Measurements from ENCODE around the gene F5. TPM values are rescaled to one million over a fixed set of nuclear protein-coding genes. Genes with fewer than 3 reads are reported as not detected.

F5 gene
- total RNA-seq, 1 donor from 2014 or later = 51.3 TPM

GRCh38 chr1:169497317-169497716 lies 89.0 kb downstream of the F5 start:
- Mint-ChIP-seq H3K27me3 (no peaks in the 10 kb centered on the region), H3K4me3 (no peak overlapping the region)

DNA sequence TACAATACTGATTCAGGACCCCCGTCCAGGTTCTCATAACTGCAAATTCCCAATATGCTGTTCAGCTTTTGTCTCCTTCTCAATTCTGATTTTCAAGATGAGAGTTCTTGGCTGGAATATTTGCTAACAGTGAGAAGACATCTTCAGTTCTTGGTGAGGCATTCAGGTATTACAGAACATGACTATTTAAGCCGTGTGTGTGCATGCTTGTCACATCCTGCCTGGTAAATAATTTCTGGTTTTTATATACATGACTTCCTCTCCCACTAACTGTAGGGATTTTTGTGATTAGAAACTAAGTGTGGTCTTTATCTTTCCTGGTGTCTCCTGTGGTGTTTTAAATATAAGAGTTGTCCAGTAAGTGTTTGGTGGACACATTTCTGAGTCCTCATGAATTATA lies 90.4 kb downstream of the F5 start:
- DNase-seq = no peak
- H3K27ac Mint-ChIP-seq = no peak overlapping the region
- peaks cover 18% of the 10 kb centered on the region for H3K36me3 Mint-ChIP-seq (ENCODE audit: low read depth)
- no peaks in the 10 kb centered on the region for H3K27me3 Mint-ChIP-seq
- peaks cover 11% of the 10 kb centered on the region for H3K9me3 Mint-ChIP-seq
- H3K4me1 Mint-ChIP-seq = peaks cover 23% of the 10 kb centered on the region
- intact Hi-C loops (cut with micrococcal nuclease) = no loop called here
- no peak overlapping the region for H3K4me3 Mint-ChIP-seq

More at GRCh38 chr1:169497317-169497716, 89.0 kb downstream of the F5 start:
- peaks cover 21% of the 10 kb centered on the region for H3K36me3 Mint-ChIP-seq (ENCODE audit: low read depth)
- peaks cover 15% of the 10 kb centered on the region for H3K4me1 Mint-ChIP-seq
- H3K9me3 Mint-ChIP-seq = peaks cover 11% of the 10 kb centered on the region
- H3K27ac Mint-ChIP-seq = no peak overlapping the region
- no peak for DNase-seq
- intact Hi-C loops (cut with micrococcal nuclease) = no loop called here

DNA sequence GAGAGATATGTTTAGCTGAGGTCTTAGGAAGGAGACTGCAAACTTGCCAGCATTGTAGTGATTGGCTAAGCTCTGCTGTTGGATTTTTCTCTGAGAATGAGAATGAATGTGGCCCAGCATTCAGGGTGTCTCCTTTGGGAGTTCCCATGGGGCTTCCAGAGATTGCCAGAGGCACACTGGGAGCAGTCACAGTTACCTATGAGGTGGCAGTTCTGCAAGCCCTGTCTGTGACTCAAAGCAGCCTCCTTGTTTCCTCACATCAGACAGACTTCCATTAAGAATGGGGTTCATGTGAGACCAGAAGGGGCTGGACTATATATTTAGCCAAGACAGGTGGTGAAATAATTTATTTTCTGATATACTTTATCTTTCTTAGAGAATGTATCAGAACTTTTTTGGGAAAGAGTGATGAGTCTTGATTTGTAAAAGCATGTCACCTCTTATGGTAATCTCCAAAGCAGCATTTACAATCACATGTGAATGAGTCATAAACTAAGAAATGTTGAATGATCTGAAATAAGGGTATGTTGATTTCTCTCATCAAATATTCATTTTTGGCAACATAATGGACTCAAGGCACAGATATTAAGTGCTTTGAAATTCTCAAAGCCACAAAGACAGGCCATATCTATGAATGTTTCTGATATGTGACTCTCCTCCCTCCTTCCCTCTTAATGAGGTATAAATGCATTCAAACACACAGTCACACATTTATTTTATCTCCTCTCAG lies 91.1 kb downstream of the F5 start:
- no peak overlapping the region for H3K4me3 Mint-ChIP-seq

GRCh38 chr1:169494343-169494742 lies 91.9 kb downstream of the F5 start:
- no peak for DNase-seq
- no peak overlapping the region for H3K27ac Mint-ChIP-seq
- H3K4me3 Mint-ChIP-seq = no peak overlapping the region
- H3K9me3 Mint-ChIP-seq = peaks cover 11% of the 10 kb centered on the region
- peaks cover 22% of the 10 kb centered on the region for H3K4me1 Mint-ChIP-seq
- intact Hi-C loops (cut with micrococcal nuclease) = no loop called here
- H3K36me3 Mint-ChIP-seq (ENCODE audit: low read depth) = peaks cover 13% of the 10 kb centered on the region
- no peaks in the 10 kb centered on the region for H3K27me3 Mint-ChIP-seq

More for the DNA sequence above, 91.1 kb downstream of the F5 start:
- DNase-seq = no peak
- peaks cover 11% of the 10 kb centered on the region for H3K9me3 Mint-ChIP-seq
- H3K27ac Mint-ChIP-seq = no peak overlapping the region
- peaks cover 16% of the 10 kb centered on the region for H3K36me3 Mint-ChIP-seq (ENCODE audit: low read depth)
- no peaks in the 10 kb centered on the region for H3K27me3 Mint-ChIP-seq
- peaks cover 23% of the 10 kb centered on the region for H3K4me1 Mint-ChIP-seq
- intact Hi-C loops (cut with micrococcal nuclease) = no loop called here

- peaks cover 6% of the 10 kb centered on the region for H3K36me3 Mint-ChIP-seq (ENCODE audit: low read depth)
- no peak for DNase-seq
- peaks cover 6% of the 10 kb centered on the region for H3K9me3 Mint-ChIP-seq
- intact Hi-C loops (cut with micrococcal nuclease) = loop anchor here (2.0 kb wide), 1 partner anchor 18 kb away; no protein-coding TSS in a partner anchor
- H3K4me1 Mint-ChIP-seq = peaks cover 23% of the 10 kb centered on the region
- H3K27ac Mint-ChIP-seq = no peak overlapping the region
- no peak overlapping the region for H3K4me3 Mint-ChIP-seq
- no peaks in the 10 kb centered on the region for H3K27me3 Mint-ChIP-seq
Observed at GRCh38 chr1:169493251-169493650, 93.0 kb downstream of the F5 start.

DNA sequence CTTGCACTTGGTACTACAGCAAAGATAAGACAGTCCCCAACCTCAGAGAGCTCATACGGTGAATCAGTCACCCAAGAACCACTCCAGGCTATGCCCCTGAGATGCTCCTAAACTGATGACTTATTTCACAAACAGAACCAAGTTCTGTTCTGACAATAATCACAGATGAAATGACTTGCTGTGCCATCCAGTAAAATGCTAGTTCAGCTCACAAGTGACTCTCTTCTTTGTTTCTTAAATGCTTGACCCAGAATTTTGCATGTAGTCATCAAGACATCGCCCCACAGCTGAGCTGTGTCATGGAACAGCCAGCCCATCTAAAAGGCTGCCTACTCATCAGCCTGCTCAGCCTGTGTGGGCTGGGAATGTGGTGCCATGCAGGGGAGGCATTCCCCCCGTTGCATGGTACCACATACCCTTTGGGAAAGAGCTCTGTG lies 94.4 kb downstream of the F5 start:
- no peak overlapping the region for H3K4me3 Mint-ChIP-seq
- H3K4me1 Mint-ChIP-seq = peaks cover 27% of the 10 kb centered on the region
- intact Hi-C loops (cut with micrococcal nuclease) = loop anchor here (2.0 kb wide), 1 partner anchor 19 kb away; no protein-coding TSS in a partner anchor
- DNase-seq = peak; percentile 57
- H3K36me3 Mint-ChIP-seq (ENCODE audit: low read depth) = peaks cover 2% of the 10 kb centered on the region
- no peaks in the 10 kb centered on the region for H3K27me3 Mint-ChIP-seq
- peak overlapping the region; percentile 39 for H3K27ac Mint-ChIP-seq
- H3K9me3 Mint-ChIP-seq = no peaks in the 10 kb centered on the region

GRCh38 chr1:169488157-169488556 lies 98.1 kb downstream of the F5 start:
- Mint-ChIP-seq H3K27ac (no peak overlapping the region), H3K36me3 (ENCODE audit: low read depth) (peaks cover 3% of the 10 kb centered on the region), H3K9me3 (no peaks in the 10 kb centered on the region), H3K27me3 (no peaks in the 10 kb centered on the region), H3K4me3 (no peak overlapping the region), H3K4me1 (peaks cover 46% of the 10 kb centered on the region)
- intact Hi-C loops (cut with micrococcal nuclease) = loop anchor here (5.0 to 10.0 kb wide), 2 partner anchors 587 to 1261 kb away; partner anchors contain the start of genes KIFAP3 and SFT2D2
- DNase-seq = no peak

DNA sequence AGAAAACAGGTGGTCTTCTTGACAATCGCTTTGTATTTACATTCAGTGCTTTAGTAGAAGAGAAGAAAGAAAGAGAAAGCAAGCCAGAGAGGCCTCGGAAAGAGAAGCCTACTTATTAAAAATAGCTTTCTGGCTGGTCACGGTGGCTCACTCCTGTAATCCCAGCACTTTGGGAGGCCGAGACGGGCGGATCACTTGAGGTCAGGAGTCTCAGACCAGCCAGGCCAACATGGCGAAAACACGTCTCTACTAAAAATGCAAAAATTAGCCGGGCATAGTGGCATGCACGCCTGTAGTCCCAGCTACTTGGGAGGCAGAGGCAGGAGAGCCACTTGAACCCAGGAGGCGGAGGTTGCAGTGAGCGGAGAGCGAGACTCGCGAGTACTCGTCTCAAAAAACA lies 98.7 kb downstream of the F5 start:
- Mint-ChIP-seq H3K27ac (no peak overlapping the region), H3K27me3 (no peaks in the 10 kb centered on the region), H3K4me3 (no peak overlapping the region), H3K36me3 (ENCODE audit: low read depth) (peaks cover 4% of the 10 kb centered on the region), H3K4me1 (peaks cover 50% of the 10 kb centered on the region), H3K9me3 (no peaks in the 10 kb centered on the region)
- DNase-seq = no peak
- intact Hi-C loops (cut with micrococcal nuclease) = loop anchor here (5.0 to 10.0 kb wide), 2 partner anchors 587 to 1260 kb away; partner anchors contain the start of genes KIFAP3 and SFT2D2

- Mint-ChIP-seq H3K9me3 (no peaks in the 10 kb centered on the region), H3K27ac (no peak overlapping the region), H3K4me1 (peaks cover 47% of the 10 kb centered on the region), H3K4me3 (peak overlapping the region; percentile 98), H3K36me3 (ENCODE audit: low read depth) (peaks cover 4% of the 10 kb centered on the region), H3K27me3 (no peaks in the 10 kb centered on the region)
- intact Hi-C loops (cut with micrococcal nuclease) = loop anchor here (5.0 to 10.0 kb wide), 2 partner anchors 588 to 1260 kb away; partner anchors contain the start of genes KIFAP3 and SFT2D2
- no peak for DNase-seq
Observed at GRCh38 chr1:169487133-169487532, 99.1 kb downstream of the F5 start.

- Mint-ChIP-seq H3K4me1 (peaks cover 41% of the 10 kb centered on the region), H3K36me3 (ENCODE audit: low read depth) (peaks cover 6% of the 10 kb centered on the region), H3K4me3 (peak overlapping the region; percentile 98), H3K27ac (peak overlapping the region; percentile 93), H3K9me3 (no peaks in the 10 kb centered on the region), H3K27me3 (no peaks in the 10 kb centered on the region)
- DNase-seq = peak; percentile 60
- intact Hi-C loops (cut with micrococcal nuclease) = loop anchor here (1.0 to 10.0 kb wide), 3 partner anchors 119 to 1259 kb away; partner anchors contain the start of genes KIFAP3, NME7 and SFT2D2
Observed at GRCh38 chr1:169486281-169487051, 99.8 kb downstream of the F5 start.

- H3K9me3 Mint-ChIP-seq = no peaks in the 10 kb centered on the region
- peak; percentile 98 for DNase-seq
- H3K36me3 Mint-ChIP-seq (ENCODE audit: low read depth) = peaks cover 8% of the 10 kb centered on the region
- peak within 1 kb of the TSS; percentile 98 for H3K4me3 Mint-ChIP-seq
- peaks cover 47% of the 10 kb centered on the region for H3K4me1 Mint-ChIP-seq
- no peaks in the 10 kb centered on the region for H3K27me3 Mint-ChIP-seq
- peak within 1 kb of the TSS; percentile 94 for H3K27ac Mint-ChIP-seq
- intact Hi-C loops (cut with micrococcal nuclease) = loop anchor here (1.0 to 10.0 kb wide), 7 partner anchors 25 to 1258 kb away; partner anchors contain the start of genes KIFAP3, NME7, SELL and SFT2D2
Observed at GRCh38 chr1:169485431-169486280, 100.6 kb downstream of the F5 start, which contains the start of gene SLC19A2. Gene SLC19A2 (minus strand): TSS chr1:169485944. CDS start chr1:169485766, 178 bp downstream.

- H3K36me3 Mint-ChIP-seq (ENCODE audit: low read depth) = peaks cover 8% of the 10 kb centered on the region
- H3K27ac Mint-ChIP-seq = peak overlapping the region; percentile 94
- no peaks in the 10 kb centered on the region for H3K9me3 Mint-ChIP-seq
- intact Hi-C loops (cut with micrococcal nuclease) = loop anchor here (2.0 to 10.0 kb wide), 6 partner anchors 24 to 1258 kb away; partner anchors contain the start of genes KIFAP3, SELL and SFT2D2
- peak overlapping the region; percentile 98 for H3K4me3 Mint-ChIP-seq
- no peaks in the 10 kb centered on the region for H3K27me3 Mint-ChIP-seq
- peaks cover 50% of the 10 kb centered on the region for H3K4me1 Mint-ChIP-seq
- DNase-seq = no peak
Observed at GRCh38 chr1:169484683-169485430, 101.4 kb downstream of the F5 start.

All from activated CD4-positive, alpha-beta T cell treated with anti-CD3 and anti-CD28 coated beads, Interleukin-2, amount 10 ng/mL, durations not matched to agents 24 days and 14 days (primary cell).